ENCODE results near the gene CABP2.
A peak's percentile ranks its signal among the peaks of the same experiment; 100 is the strongest.
"Not testable (repeated sequence)": the region's sequence is repeated elsewhere in the genome, so short reads cannot be mapped to it uniquely, and the experiment has no call there.

Gene CABP2

DNA sequence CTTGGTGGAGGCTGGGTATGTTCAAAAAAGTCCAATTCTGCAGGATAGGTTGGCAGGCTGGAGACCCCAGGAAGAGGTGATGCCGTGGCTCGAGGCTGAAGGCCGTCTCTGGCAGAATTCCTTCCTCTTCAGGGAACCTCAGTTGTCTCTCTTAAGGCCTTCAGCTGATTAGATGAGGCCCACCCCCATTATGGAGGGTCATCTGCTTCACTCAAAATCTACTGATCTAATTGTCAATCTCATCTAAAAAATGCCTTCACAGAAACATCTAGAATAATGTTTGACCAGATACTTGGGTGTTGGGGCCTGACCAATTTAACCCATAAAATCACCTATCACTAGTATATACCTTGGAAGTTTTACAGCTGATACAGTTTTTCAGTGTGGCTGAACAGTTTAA, 33.0 kb upstream of the CABP2 start:
- Histone ChIP-seq H3K4me1 (ENCODE audit: control insufficient read depth, insufficient read depth, low read length) (no peaks in the 10 kb centered on the region), H3K27ac (ENCODE audit: extremely low read depth, low read depth, low read length) (no peak overlapping the region), H3K36me3 (ENCODE audit: control insufficient read depth in 2 of 2, insufficient read depth in 1 of 2, low read length in 2 of 2) (no peaks in the 10 kb centered on the region), H3K4me3 (ENCODE audit: low read depth, low read length) (no peak overlapping the region), H3K9me3 (ENCODE audit: control insufficient read depth, insufficient read depth, low read depth, low read length) (no peaks in the 10 kb centered on the region)
- CTCF ChIA-PET: interaction anchor here (0.7 kb wide), 1 partner anchor 285 kb away, joined by 3 read pairs; no protein-coding TSS in a partner anchor
- POLR2A ChIA-PET: interaction anchor here (0.9 kb wide), 1 partner anchor 10 kb away, joined by 3 read pairs; no protein-coding TSS in a partner anchor
- TF ChIP-seq, protein P1, sequence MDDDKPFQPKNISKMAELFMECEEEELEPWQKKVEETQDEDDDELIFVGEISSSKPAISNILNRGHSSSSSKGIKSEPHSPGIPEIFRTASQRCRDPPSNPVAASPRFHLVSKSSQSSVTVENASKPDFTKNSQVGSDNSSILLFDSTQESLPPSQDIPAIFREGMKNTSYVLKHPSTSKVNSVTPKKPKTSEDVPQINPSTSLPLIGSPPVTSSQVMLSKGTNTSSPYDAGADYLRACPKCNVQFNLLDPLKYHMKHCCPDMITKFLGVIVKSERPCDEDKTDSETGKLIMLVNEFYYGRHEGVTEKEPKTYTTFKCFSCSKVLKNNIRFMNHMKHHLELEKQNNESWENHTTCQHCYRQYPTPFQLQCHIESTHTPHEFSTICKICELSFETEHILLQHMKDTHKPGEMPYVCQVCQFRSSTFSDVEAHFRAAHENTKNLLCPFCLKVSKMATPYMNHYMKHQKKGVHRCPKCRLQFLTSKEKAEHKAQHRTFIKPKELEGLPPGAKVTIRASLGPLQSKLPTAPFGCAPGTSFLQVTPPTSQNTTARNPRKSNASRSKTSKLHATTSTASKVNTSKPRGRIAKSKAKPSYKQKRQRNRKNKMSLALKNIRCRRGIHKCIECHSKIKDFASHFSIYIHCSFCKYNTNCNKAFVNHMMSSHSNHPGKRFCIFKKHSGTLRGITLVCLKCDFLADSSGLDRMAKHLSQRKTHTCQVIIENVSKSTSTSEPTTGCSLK (tag by site-specific recombination; IDR thresholded peaks at IDR 0.05): no peak
- TF ChIP-seq ZNF10 (tag by site-specific recombination; IDR thresholded peaks at IDR 0.05): peak; percentile 92

DNA sequence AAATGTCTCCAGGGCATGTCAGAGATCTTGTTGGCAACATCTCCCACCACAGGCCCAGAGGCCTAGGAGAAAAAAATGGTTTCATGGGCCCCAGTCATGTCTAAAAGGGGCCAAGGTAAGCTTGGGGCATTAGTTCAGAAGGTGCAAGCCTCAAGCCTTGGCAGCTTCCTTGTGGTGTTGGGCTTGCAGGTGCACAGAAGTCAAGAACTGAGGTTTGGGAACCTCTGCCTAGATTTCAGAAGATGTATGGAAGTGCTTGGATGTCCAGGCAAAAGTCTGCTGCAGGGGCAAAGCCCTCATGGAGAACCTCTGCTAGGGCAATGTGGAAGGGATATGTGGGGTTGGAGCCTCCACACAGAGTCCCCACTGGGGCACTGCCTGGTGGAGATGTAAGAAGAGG, 28.5 kb upstream of the CABP2 start:
- POLR2A ChIA-PET; H3K9me3 ChIP-seq (ENCODE audit: control insufficient read depth, insufficient read depth, low read depth, low read length); H3K27ac ChIP-seq (ENCODE audit: extremely low read depth, low read depth, low read length): not testable (repeated sequence)

DNA sequence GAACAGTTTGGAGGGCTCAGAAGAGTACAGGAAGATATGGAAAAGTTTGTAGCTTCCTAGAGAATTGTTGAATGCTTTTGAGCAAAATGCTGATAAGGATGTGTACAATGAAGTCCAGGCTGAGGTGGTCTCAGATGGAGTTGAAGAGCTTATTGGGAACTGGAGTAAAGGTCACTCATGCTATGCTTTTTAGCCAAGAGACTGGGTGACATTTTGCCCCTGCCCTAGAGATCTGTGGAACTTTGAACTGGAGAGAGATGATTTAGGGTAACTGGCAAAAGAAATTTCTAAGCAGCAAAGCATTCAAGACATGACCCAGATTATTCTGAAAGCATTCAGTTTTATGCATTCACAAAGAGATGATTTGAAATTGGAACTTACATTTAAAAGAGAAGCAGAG, 27.9 kb upstream of the CABP2 start:
- H3K36me3 ChIP-seq (ENCODE audit: control insufficient read depth in 2 of 2, insufficient read depth in 1 of 2, low read length in 2 of 2): no peaks in the 10 kb centered on the region
- H3K27ac ChIP-seq (ENCODE audit: extremely low read depth, low read depth, low read length): no peak overlapping the region
- H3K4me1 ChIP-seq (ENCODE audit: control insufficient read depth, insufficient read depth, low read length): no peaks in the 10 kb centered on the region
- H3K4me3 ChIP-seq (ENCODE audit: low read depth, low read length): no peak overlapping the region
- ChIA-PET CTCF (interaction anchor here (1.7 kb wide), 1 partner anchor 10 kb away, joined by 4 read pairs; no protein-coding TSS in a partner anchor), POLR2A (no interaction called here)
- TF ChIP-seq ZFP41 (tag by site-specific recombination; IDR thresholded peaks at IDR 0.05; ENCODE audit: borderline replicate concordance) (no peak), ZFP69B (tag by site-specific recombination; IDR thresholded peaks at IDR 0.05) (no peak), ZNF37A (tag by site-specific recombination; IDR thresholded peaks at IDR 0.05) (no peak), REPIN1 (tag by site-specific recombination; IDR thresholded peaks at IDR 0.05; ENCODE audit: low read depth) (no peak), ZNF561 (tag by site-specific recombination; IDR thresholded peaks at IDR 0.05; ENCODE audit: borderline replicate concordance) (no peak), ZNF585B (tag by site-specific recombination; IDR thresholded peaks at IDR 0.05) (no peak), ZNF239 (tag by site-specific recombination; IDR thresholded peaks at IDR 0.05) (no peak)
- H3K9me3 ChIP-seq (ENCODE audit: control insufficient read depth, insufficient read depth, low read depth, low read length): no peaks in the 10 kb centered on the region

More for the DNA sequence above, 28.5 kb upstream of the CABP2 start:
- CTCF ChIA-PET: interaction anchor here (1.7 kb wide), 1 partner anchor 9 kb away, joined by 4 read pairs; no protein-coding TSS in a partner anchor
- not testable (repeated sequence) for H3K4me3 ChIP-seq (ENCODE audit: low read depth, low read length); H3K4me1 ChIP-seq (ENCODE audit: control insufficient read depth, insufficient read depth, low read length); H3K36me3 ChIP-seq (ENCODE audit: control insufficient read depth in 2 of 2, insufficient read depth in 1 of 2, low read length in 2 of 2)
- TF ChIP-seq SETDB1 (IDR thresholded peaks at IDR 0.05; ENCODE audit: insufficient read length, low read length) (peak; percentile 86), ZNF585B (tag by site-specific recombination; IDR thresholded peaks at IDR 0.05) (peak; percentile 96), TRIM28 (IDR thresholded peaks at IDR 0.05; ENCODE audit: borderline replicate concordance, low read length) (peak; percentile 76; the same call in 1 of the 2 replicates)

DNA sequence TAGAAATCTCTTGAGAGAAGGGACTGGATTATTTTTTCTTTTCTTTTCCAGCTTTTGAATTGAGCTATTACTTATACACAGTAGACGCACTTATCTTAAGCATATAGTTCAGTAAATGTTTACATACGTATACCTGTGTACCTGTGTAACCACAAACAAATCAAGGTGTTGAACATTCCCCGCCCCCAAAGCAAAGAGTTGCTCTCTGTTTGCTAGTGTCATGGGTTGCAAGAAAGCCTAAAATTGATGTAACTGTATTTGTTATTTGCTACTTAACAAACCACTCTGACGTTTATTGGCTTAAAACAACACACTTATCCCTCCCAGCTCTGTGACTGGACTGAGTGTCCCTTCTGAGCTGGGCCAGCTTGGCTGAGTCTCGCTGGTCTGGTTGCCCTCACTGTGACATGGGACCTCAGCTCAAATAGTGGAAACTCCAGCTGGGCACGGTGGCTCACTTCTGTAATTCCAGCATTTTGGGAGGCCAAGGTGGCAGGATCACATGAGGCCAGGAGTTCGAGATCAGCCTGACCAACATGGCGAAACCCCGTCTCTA, 25.4 kb upstream of the CABP2 start:
- ChIA-PET CTCF (interaction anchor here (1.2 kb wide), 1 partner anchor 23 kb away, joined by 3 read pairs; no protein-coding TSS in a partner anchor), POLR2A (no interaction called here)
- no peaks in the 10 kb centered on the region for H3K36me3 ChIP-seq (ENCODE audit: control insufficient read depth in 2 of 2, insufficient read depth in 1 of 2, low read length in 2 of 2)

DNA sequence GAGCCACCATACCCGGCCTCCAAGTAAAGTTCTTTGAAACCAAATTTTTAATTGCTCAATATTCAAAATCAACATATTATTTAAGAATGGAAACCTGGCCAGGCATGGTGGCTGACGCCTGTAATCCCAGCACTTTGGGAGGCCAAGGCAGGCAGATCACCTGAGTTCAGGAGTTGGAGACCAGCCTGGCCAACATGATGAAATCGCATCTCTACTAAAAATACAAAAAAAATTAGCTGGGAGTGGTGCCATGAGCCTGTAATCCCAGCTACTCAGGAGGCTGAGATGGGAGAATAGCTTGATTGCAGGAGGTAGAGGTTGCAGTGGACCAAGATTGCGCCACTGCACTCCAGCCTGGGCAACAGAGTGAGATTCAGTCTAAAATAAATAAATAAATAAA, 24.9 kb upstream of the CABP2 start:
- H3K4me1 ChIP-seq (ENCODE audit: control insufficient read depth, insufficient read depth, low read length); H3K36me3 ChIP-seq (ENCODE audit: control insufficient read depth in 2 of 2, insufficient read depth in 1 of 2, low read length in 2 of 2); H3K4me3 ChIP-seq (ENCODE audit: low read depth, low read length); H3K9me3 ChIP-seq (ENCODE audit: control insufficient read depth, insufficient read depth, low read depth, low read length); POLR2A ChIA-PET; H3K27ac ChIP-seq (ENCODE audit: extremely low read depth, low read depth, low read length): not testable (repeated sequence)
- CTCF ChIA-PET: interaction anchor here (1.2 kb wide), 1 partner anchor 24 kb away, joined by 3 read pairs; no protein-coding TSS in a partner anchor

More for the DNA sequence above, 25.4 kb upstream of the CABP2 start:
- Histone ChIP-seq H3K27ac (ENCODE audit: extremely low read depth, low read depth, low read length) (no peak overlapping the region), H3K4me3 (ENCODE audit: low read depth, low read length) (no peak overlapping the region), H3K4me1 (ENCODE audit: control insufficient read depth, insufficient read depth, low read length) (no peaks in the 10 kb centered on the region), H3K9me3 (ENCODE audit: control insufficient read depth, insufficient read depth, low read depth, low read length) (no peaks in the 10 kb centered on the region)
- TF ChIP-seq, protein P2, sequence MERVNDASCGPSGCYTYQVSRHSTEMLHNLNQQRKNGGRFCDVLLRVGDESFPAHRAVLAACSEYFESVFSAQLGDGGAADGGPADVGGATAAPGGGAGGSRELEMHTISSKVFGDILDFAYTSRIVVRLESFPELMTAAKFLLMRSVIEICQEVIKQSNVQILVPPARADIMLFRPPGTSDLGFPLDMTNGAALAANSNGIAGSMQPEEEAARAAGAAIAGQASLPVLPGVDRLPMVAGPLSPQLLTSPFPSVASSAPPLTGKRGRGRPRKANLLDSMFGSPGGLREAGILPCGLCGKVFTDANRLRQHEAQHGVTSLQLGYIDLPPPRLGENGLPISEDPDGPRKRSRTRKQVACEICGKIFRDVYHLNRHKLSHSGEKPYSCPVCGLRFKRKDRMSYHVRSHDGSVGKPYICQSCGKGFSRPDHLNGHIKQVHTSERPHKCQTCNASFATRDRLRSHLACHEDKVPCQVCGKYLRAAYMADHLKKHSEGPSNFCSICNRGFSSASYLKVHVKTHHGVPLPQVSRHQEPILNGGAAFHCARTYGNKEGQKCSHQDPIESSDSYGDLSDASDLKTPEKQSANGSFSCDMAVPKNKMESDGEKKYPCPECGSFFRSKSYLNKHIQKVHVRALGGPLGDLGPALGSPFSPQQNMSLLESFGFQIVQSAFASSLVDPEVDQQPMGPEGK (tag by site-specific recombination; IDR thresholded peaks at IDR 0.05): no peak
- no peak for TF ChIP-seq IKZF3 (tag by site-specific recombination; IDR thresholded peaks at IDR 0.05)
- TF ChIP-seq ZNF768 (tag by site-specific recombination; IDR thresholded peaks at IDR 0.05): no peak
- no peak for TF ChIP-seq ZNF423 (tag by site-specific recombination; IDR thresholded peaks at IDR 0.05)
- TF ChIP-seq ZNF433 (tag by site-specific recombination; IDR thresholded peaks at IDR 0.05; ENCODE audit: low read depth): no peak
- no peak for TF ChIP-seq WT1 (tag by site-specific recombination; IDR thresholded peaks at IDR 0.05)
- TF ChIP-seq SCRT2 (tag by site-specific recombination; IDR thresholded peaks at IDR 0.05): no peak
- TF ChIP-seq ZNF23 (tag by site-specific recombination; IDR thresholded peaks at IDR 0.05; ENCODE audit: borderline replicate concordance): no peak
- TF ChIP-seq, protein P3, sequence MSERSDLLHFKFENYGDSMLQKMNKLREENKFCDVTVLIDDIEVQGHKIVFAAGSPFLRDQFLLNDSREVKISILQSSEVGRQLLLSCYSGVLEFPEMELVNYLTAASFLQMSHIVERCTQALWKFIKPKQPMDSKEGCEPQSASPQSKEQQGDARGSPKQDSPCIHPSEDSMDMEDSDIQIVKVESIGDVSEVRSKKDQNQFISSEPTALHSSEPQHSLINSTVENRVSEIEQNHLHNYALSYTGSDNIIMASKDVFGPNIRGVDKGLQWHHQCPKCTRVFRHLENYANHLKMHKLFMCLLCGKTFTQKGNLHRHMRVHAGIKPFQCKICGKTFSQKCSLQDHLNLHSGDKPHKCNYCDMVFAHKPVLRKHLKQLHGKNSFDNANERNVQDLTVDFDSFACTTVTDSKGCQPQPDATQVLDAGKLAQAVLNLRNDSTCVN (tag by site-specific recombination; optimal IDR thresholded peaks at IDR 0.05): no peak
- no peak for TF ChIP-seq GLI4 (tag by site-specific recombination; IDR thresholded peaks at IDR 0.05)
- no peak for TF ChIP-seq ZNF292 (tag by site-specific recombination; IDR thresholded peaks at IDR 0.05; ENCODE audit: borderline replicate concordance, low read depth)

All from HEK293 (cell line).